HL-60 (cell line): ENCODE results near the gene BTG2.

Source experiments
- CTCF ChIP-seq: IDR thresholded peaks from one replicate; pipeline ENCODE4 v1.5.1; 2011; ENCODE audit warnings: low read length, control low read depth, inconsistent platforms; ENCODE audit not compliant: insufficient read depth
- GABPA ChIP-seq: IDR thresholded peaks from 2 replicates; pipeline ENCODE4 v1.6.1; 2012; ENCODE audit warnings: low read depth
- POLR2AphosphoS5 ChIP-seq: IDR thresholded peaks from 2 replicates; pipeline ENCODE4 v1.6.1; 2012; ENCODE audit warnings: low read depth
- REST ChIP-seq: IDR thresholded peaks from 2 replicates; pipeline ENCODE4 v1.6.1; 2012; ENCODE audit warnings: low read depth; ENCODE audit not compliant: insufficient replicate concordance
- SPI1 ChIP-seq: IDR thresholded peaks from 2 replicates; pipeline ENCODE4 v1.6.1; 2012; ENCODE audit warnings: low read depth, mild to moderate bottlenecking, borderline replicate concordance

GRCh38 chr1:203263496-203263895 lies 41.8 kb upstream of the BTG2 start:
- TF ChIP-seq CTCF (no peak), POLR2AphosphoS5 (no peak), GABPA (no peak), REST (no peak), SPI1 (no peak)
